Epithelial cell of proximal tubule (primary cell): ENCODE data around the gene RERE. TPM values are rescaled to one million over a fixed set of nuclear protein-coding genes. Genes with fewer than 3 reads are reported as not detected.

Experiments used
- DNase-seq: peaks from one replicate; pipeline ENCODE4 v3.0.0-alpha.2; 2011; ENCODE audit warnings: low read depth
- H3K4me3 ChIP-seq: 2 replicates; pipeline ENCODE4 v1.5.1; 2011; ENCODE audit warnings: low read depth, mild to moderate bottlenecking, low read length
- total RNA-seq: library from RNA; depleted of rRNA; stranded (reverse); fragments of >200 nt; gene quantifications from 2 replicates; pipeline ENCODE4 v1.2.3, GENCODE V29; 2015
- TF ChIP-seq, protein P1 (sequence below): conservative IDR thresholded peaks from 2 replicates; pipeline ENCODE4 v1.5.1; 2012; ENCODE audit warnings: low read depth, mild to moderate bottlenecking, low read length

Gene RERE
- total RNA-seq, 1 donor from 2014 or later, result 18.0 TPM

DNA sequence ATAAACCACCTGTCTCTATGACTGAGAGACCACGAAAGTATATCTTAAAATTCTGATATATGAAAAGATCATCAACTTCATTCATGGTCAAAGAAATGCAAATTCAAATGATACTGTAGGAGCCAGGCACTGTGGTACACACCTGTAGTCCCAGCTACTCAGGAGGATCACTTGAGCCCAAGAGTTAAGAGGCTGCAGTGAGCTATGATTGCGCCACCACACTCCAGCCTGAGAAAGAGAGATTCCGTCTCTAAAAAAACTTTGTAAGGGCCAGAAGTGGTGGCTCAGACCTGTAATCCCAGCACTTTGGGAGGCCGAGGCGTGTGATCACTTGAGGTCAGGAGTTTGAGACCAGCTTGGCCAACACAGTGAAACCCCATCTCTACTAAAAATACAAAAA lies 17.0 kb downstream of the RERE start:
- TF ChIP-seq, protein P1, sequence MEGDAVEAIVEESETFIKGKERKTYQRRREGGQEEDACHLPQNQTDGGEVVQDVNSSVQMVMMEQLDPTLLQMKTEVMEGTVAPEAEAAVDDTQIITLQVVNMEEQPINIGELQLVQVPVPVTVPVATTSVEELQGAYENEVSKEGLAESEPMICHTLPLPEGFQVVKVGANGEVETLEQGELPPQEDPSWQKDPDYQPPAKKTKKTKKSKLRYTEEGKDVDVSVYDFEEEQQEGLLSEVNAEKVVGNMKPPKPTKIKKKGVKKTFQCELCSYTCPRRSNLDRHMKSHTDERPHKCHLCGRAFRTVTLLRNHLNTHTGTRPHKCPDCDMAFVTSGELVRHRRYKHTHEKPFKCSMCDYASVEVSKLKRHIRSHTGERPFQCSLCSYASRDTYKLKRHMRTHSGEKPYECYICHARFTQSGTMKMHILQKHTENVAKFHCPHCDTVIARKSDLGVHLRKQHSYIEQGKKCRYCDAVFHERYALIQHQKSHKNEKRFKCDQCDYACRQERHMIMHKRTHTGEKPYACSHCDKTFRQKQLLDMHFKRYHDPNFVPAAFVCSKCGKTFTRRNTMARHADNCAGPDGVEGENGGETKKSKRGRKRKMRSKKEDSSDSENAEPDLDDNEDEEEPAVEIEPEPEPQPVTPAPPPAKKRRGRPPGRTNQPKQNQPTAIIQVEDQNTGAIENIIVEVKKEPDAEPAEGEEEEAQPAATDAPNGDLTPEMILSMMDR, result no peak
- DNase-seq, result no peak
- H3K4me3 ChIP-seq, result no peak overlapping the region

DNA sequence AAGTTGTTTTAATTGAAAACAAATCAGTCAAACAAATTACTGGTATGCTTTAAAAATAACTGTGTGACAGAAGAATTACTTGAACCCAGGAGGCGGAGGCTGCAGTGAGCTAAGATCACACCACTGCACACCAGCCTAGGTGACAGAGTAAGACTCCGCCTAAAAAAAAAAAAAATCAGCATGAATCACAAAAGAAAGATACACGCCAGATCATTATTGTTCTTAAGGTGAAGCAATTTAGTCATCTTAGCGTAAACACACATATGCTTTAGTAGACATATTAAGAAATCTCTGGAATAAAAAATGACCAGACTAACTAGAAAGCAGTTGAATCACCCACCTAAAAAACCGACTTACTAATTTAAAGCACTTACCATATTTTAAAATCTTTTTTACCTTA lies 20.2 kb downstream of the RERE start:
- TF ChIP-seq, protein P1, result no peak
- no peak for DNase-seq
- no peak overlapping the region for H3K4me3 ChIP-seq

DNA sequence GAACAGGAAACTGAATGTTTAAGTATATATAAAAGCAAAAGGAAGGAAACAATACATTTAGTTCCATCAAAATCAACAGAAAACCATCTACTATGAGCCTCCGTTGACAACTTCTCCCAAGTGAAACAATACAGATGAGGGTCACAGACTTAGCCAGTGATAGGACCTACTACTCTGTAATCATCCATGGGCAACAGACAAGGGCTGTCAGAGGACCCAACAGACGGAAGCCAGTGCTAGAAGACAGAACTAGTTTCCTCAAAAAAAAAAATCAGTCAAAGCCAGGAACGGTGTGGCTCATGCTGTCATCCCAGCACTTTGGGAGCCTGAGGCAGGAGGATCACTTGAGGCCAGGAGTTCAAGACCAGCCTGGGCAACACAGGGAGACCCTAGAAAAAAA lies 20.6 kb downstream of the RERE start:
- TF ChIP-seq, protein P1, result no peak
- H3K4me3 ChIP-seq, result no peak overlapping the region
- no peak for DNase-seq

DNA sequence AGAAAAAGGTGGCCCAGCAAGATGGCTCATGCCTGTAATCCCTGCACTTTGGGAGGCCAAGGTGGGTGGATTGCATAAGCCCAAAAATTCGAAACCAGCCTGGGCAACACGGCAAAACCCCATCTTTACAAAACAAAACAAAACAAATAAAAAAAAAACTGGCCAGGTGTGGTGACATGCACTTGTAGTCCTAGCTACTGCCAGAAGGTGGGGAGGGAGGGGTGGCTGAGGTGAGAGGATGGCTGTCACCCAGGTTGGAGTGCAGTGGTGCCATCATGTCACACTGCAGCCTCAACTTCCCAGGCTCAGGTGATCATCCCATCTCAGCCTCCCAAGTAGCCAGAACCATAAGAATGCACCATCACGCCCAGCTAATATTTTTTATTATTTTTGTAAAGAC lies 22.8 kb downstream of the RERE start:
- DNase-seq, result no peak
- TF ChIP-seq, protein P1, result peak; percentile 22
- no peak overlapping the region for H3K4me3 ChIP-seq

DNA sequence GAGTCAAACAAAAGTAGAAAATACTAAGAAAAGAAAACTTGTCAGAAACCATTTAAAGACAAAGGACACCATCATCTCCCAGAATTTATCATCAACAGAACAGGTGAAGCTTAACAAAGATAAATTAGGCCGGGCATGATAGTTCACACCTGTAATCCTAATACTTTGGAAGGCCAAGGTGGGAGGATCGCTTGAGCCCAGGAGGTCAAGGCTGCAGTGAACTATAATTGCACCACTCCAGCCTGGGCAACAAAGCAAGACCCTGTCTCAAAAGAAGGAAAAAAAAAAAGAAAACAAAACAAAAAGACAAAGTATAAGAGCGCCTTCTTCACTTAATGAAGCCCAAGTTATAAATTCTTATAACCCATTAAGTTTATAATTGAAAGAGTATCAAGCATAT lies 25.6 kb downstream of the RERE start:
- no peak for DNase-seq
- TF ChIP-seq, protein P1, result no peak
- H3K4me3 ChIP-seq, result no peak overlapping the region

DNA sequence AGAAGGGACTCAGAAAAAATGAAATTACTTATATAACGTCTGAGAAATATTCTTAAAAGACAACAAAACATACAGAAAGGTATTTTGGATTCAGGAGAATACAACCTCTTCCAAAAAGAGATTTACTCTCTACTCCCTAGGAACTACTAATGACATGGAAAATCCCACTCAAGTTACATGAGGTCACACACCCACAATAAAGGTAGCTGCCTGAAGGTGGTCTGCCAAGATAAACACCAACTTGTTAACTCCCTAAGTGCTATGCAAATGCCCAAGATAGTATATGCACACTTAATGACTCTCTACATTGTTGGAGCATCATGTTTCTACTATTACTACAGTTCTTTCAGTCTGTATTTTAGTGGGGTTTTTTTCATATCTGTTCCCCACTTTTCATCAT lies 26.5 kb downstream of the RERE start:
- no peak for DNase-seq
- TF ChIP-seq, protein P1, result no peak

DNA sequence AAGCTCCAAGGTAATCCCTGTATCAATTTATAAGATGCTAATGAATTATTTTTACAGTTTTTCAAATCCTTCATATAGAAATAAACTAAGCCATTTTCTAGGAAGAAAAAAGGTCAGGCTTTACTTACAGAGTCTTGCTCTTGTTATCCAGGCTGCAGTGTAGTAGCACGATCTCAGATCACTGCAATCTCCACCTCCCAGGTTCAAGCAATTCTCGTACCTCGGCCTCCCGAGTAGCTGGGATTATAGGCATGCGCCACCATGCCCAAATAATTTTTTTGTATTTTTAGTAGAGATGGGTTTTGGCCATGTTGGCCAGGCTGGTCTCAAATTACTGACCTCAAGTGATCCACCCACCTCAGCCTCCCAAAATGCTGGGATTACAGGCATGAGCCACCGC lies 27.0 kb downstream of the RERE start:
- no peak for DNase-seq
- no peak overlapping the region for H3K4me3 ChIP-seq
- TF ChIP-seq, protein P1, result no peak

More for the DNA sequence above, 26.5 kb downstream of the RERE start:
- H3K4me3 ChIP-seq, result no peak overlapping the region
